HCT116 (cell line): ENCODE data around the gene SSUH2. TPM values are rescaled to one million over a fixed set of nuclear protein-coding genes. Genes with fewer than 3 reads are reported as not detected.

Experiments used
- ATAC-seq: fragments of 200-7000 bp; cut with Tn5 transposase; 2 replicates; pipeline ENCODE4 v1.9.1; 2020; ENCODE audit warnings: mild to moderate bottlenecking, moderate library complexity
- BruUV-seq: library from RNA; stranded (reverse); fragments of 400-500 nt; replicated peaks from 2 replicates; lab custom pipeline; 2021; lab: Mats Ljungman, UMichigan
- CTCF ChIA-PET: fragments of 300-600 bp; sonication (Branson Sonifier 250); formaldehyde crosslinking; loops from one replicate; lab custom pipeline; 2021; ENCODE audit warnings: antibody characterized with exemption; lab: Charles Lee
- POLR2A ChIA-PET: fragments of 300-600, 350-600 bp; sonication (Branson Sonifier 250); formaldehyde crosslinking; loops from one replicate; lab custom pipeline; 2021; ENCODE audit warnings: antibody characterized with exemption; lab: Charles Lee
- RAD21 ChIA-PET, 2 experiments: fragments of 300-600 bp; sonication (Branson Sonifier 250); formaldehyde crosslinking; loops; one replicate each; lab custom pipeline; 2023; ENCODE audit warnings: low total read pairs in 2 of 2; ENCODE audit not compliant: uncharacterized antibody in 2 of 2, unreplicated experiment in 2 of 2, low non-redundant PET in 1 of 2; lab: Charles Lee
- DNase-seq: peaks from one replicate; pipeline ENCODE4 v3.0.0-alpha.2; 2010; ENCODE audit warnings: low read depth, low spot score
- H2AFZ ChIP-seq: fragments of 200-600 bp; shearing (Covaris generic), sonication (generic); 2 replicates; pipeline ENCODE4 v1.6.1; 2017; ENCODE audit warnings: low read depth, mixed run types, mixed read lengths, antibody characterized with exemption, low read length; ENCODE audit not compliant: poor library complexity, severe bottlenecking
- H3K27ac ChIP-seq: 2 replicates; pipeline ENCODE4 v1.5.1; 2012; ENCODE audit warnings: low read depth, low read length
- H3K27me3 ChIP-seq: fragments of 200-600 bp; sonication (generic); 2 replicates; pipeline ENCODE4 v1.6.1; 2016; ENCODE audit warnings: mixed run types, low read length, mixed read lengths; ENCODE audit not compliant: insufficient read depth
- H3K36me3 ChIP-seq, 2 experiments: fragments of 200-500 bp in 1 of 2; fragments of 200-600 bp in 1 of 2; sonication (Bioruptor generic) in 1 of 2; sonication (generic) in 1 of 2; 2 replicates each; pipeline versions ENCODE4 v1.5.1 to v1.6.1; 2014 to 2016; ENCODE audit warnings: low read length in 2 of 2, inconsistent platforms in 1 of 2, mixed read lengths in 1 of 2, mixed run types in 1 of 2; ENCODE audit not compliant: insufficient read depth in 2 of 2, control insufficient read depth in 1 of 2
- H3K4me1 ChIP-seq, 2 experiments: fragments of 200-600 bp in 1 of 2; sonication (generic) in 1 of 2; 2 replicates each; pipeline versions ENCODE4 v1.5.1 to v1.6.1; 2012 to 2017; ENCODE audit warnings: low read length in 2 of 2, inconsistent platforms in 1 of 2, mild to moderate bottlenecking in 1 of 2, mixed read lengths in 1 of 2, mixed run types in 1 of 2, moderate library complexity in 1 of 2; ENCODE audit not compliant: insufficient read depth in 2 of 2, control insufficient read depth in 1 of 2
- H3K4me2 ChIP-seq: fragments of 200-600 bp; sonication (generic); 2 replicates; pipeline ENCODE4 v1.6.1; 2017; ENCODE audit warnings: mixed run types, low read length, mixed read lengths
- H3K4me3 ChIP-seq, 2 experiments: fragments of 200-600 bp in 1 of 2; sonication (generic) in 1 of 2; replicated peaks in 1 of 2; 2 replicates each; pipeline ENCODE4 v1.5.1; 2011 to 2016; ENCODE audit warnings: low read length in 2 of 2, control low read depth in 1 of 2, low read depth in 1 of 2, mild to moderate bottlenecking in 1 of 2, mixed read lengths in 1 of 2, mixed run types in 1 of 2
- H3K79me2 ChIP-seq: fragments of 200-600 bp; sonication (generic); 2 replicates; pipeline ENCODE4 v1.6.1; 2017; ENCODE audit warnings: mild to moderate bottlenecking, mixed run types, low read length, moderate library complexity, mixed read lengths; ENCODE audit not compliant: insufficient read depth
- H3K9ac ChIP-seq: fragments of 200-600 bp; sonication (generic); 2 replicates; pipeline ENCODE4 v1.6.1; 2016; ENCODE audit warnings: low read length, mixed read lengths
- H3K9me2 ChIP-seq: fragments of 200-600 bp; sonication (generic), shearing (Covaris generic); 2 replicates; pipeline ENCODE4 v1.6.1; 2017; ENCODE audit warnings: mixed run types, mild to moderate bottlenecking, moderate library complexity; ENCODE audit not compliant: insufficient read depth
- H3K9me3 ChIP-seq, 2 experiments: fragments of 200-500 bp in 1 of 2; fragments of 200-600 bp in 1 of 2; sonication (Bioruptor generic) in 1 of 2; sonication (generic) in 1 of 2; 2 replicates each; pipeline ENCODE4 v1.6.1; 2014 to 2017; ENCODE audit warnings: low read length in 2 of 2, mixed read lengths in 2 of 2, inconsistent platforms in 1 of 2, low read depth in 1 of 2, mild to moderate bottlenecking in 1 of 2, mixed run types in 1 of 2, moderate library complexity in 1 of 2; ENCODE audit not compliant: control insufficient read depth in 1 of 2, insufficient read depth in 1 of 2
- H4K20me1 ChIP-seq: fragments of 200-600 bp; sonication (generic), shearing (Covaris generic); 2 replicates; pipeline ENCODE4 v1.6.1; 2017; ENCODE audit warnings: mixed run types, mild to moderate bottlenecking, moderate library complexity; ENCODE audit not compliant: insufficient read depth
- CTCF ChIP-seq, 3 experiments: fragments of 200-600 bp in 1 of 3; sonication (generic) in 1 of 3; IDR thresholded peaks in 2 of 3; conservative IDR thresholded peaks in 1 of 3; 2 replicates each; pipeline ENCODE4 v1.5.1; 2012 to 2017; ENCODE audit warnings: low read depth in 2 of 3, low read length in 2 of 3, antibody characterized with exemption in 1 of 3, borderline replicate concordance in 1 of 3, control low read depth in 1 of 3, mild to moderate bottlenecking in 1 of 3, mixed read lengths in 1 of 3, mixed run types in 1 of 3, moderate library complexity in 1 of 3; ENCODE audit not compliant: insufficient read depth in 1 of 3
- EGR1 ChIP-seq: IDR thresholded peaks from 2 replicates; pipeline ENCODE4 v1.6.1; 2012; ENCODE audit warnings: low read depth
- MAX ChIP-seq: IDR thresholded peaks from 2 replicates; pipeline ENCODE4 v1.6.1; 2012
- POLR2AphosphoS5 ChIP-seq: IDR thresholded peaks from 2 replicates; pipeline ENCODE4 v1.6.1; 2011; ENCODE audit warnings: mild to moderate bottlenecking, low read depth, low read length, moderate library complexity
- SIN3A ChIP-seq: IDR thresholded peaks from 2 replicates; pipeline ENCODE4 v1.6.1; 2012; ENCODE audit warnings: low read depth
- ZNF274 ChIP-seq: fragments of 200-500 bp; sonication (Bioruptor generic); IDR thresholded peaks from 2 replicates; pipeline ENCODE4 v1.6.1; 2014; ENCODE audit warnings: mild to moderate bottlenecking, low read depth, low read length, inconsistent platforms
- intact Hi-C: fragments of 100-400 bp; cut with micrococcal nuclease; formaldehyde crosslinking; loops from 2 replicates; pipeline ENCODE4 v1.10.0; 2022
- total RNA-seq: library from RNA; stranded (reverse); gene quantifications from one replicate; pipeline ENCODE4 v1.2.1, GENCODE V29; 2021; ENCODE audit not compliant: unreplicated experiment
- TF ChIP-seq, protein P1 (sequence below): IDR thresholded peaks from 2 replicates; pipeline ENCODE4 v1.6.1; 2012

SSUH2 gene
- total RNA-seq, 1 experiment from 2014 or later, result 0.76 TPM

DNA sequence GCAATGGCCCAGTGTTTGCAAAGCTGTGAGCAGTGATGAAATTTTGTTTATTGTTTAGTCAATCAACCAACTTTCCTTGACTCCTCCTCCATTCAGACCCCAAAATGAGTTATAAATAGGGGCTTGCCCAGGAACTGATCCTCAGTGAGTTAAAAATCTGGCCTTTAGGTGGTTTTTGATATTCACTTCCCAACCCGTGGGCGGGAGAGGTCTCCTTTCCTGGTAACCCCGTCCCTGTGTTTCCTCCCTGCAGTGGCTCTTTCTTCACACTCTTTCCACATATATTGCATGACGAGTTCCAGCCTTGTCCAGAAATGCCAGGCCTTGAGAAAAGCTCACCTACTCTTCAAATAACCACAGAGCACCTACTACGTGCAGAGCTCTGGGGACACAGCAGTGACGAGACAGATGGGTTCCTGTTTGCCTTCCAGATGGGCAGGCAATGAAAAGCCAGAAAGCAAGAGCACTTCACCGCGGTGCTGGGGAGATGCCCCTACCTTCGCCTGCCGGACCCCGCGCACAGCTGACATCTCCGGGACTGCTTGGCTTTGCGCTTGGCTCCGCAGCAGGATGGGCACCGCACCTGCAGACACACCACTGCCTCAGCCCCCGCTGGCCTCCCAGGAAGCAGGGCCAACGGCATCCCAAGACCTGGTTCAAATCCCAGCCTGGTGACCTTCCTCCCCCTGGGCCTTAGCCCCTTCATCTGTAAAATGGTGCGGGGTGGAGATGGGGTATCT lies 17.2 kb downstream of the SSUH2 start:
- H3K27ac ChIP-seq, result no peak overlapping the region
- TF ChIP-seq ZNF274 (no peak), POLR2AphosphoS5 (no peak), MAX (no peak), SIN3A (no peak), EGR1 (no peak), CTCF (IDR thresholded peaks at IDR 0.05 in 2 of 3, conservative IDR thresholded peaks at IDR 0.05 in 1 of 3; ENCODE audit: borderline replicate concordance in 1 of 3, insufficient read depth in 1 of 3, low read depth in 2 of 3, low read length in 2 of 3) (no peak)
- TF ChIP-seq, protein P1, sequence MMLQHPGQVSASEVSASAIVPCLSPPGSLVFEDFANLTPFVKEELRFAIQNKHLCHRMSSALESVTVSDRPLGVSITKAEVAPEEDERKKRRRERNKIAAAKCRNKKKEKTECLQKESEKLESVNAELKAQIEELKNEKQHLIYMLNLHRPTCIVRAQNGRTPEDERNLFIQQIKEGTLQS, result no peak
- H2AFZ ChIP-seq, result no peak overlapping the region
- H3K79me2 ChIP-seq, result no peaks in the 10 kb centered on the region
- no peaks in the 10 kb centered on the region for H3K9me3 ChIP-seq
- intact Hi-C loops, result no loop called here
- H3K4me1 ChIP-seq, result peaks cover 31 to 71% of the 10 kb centered on the region in 2 experiments
- H3K9ac ChIP-seq, result no peak overlapping the region
- H3K27me3 ChIP-seq, result no peaks in the 10 kb centered on the region
- no TSS peak for BruUV-seq
- ChIA-PET POLR2A (no interaction called here), CTCF (interaction anchor here (2.6 kb wide), 1 partner anchor 185 kb away, joined by 8 read pairs; no protein-coding TSS in a partner anchor), RAD21 (no interaction called here)
- peak overlapping the region; percentile 52; the same call in 1 of the 2 replicates for H3K4me2 ChIP-seq
- ATAC-seq (no peak), DNase-seq (no peak)
- no peaks in the 10 kb centered on the region for H4K20me1 ChIP-seq
- no peak overlapping the region for H3K4me3 ChIP-seq
- H3K9me2 ChIP-seq, result no peaks in the 10 kb centered on the region
- no peaks in the 10 kb centered on the region for H3K36me3 ChIP-seq
